ENCODE data around the gene NCOA6.
"Not testable (repeated sequence)": the region's sequence is repeated elsewhere in the genome, so short reads cannot be mapped to it uniquely, and the experiment has no call there.

The NCOA6 gene

GRCh38 chr20:34716921-34717229, 108.6 kb downstream of the NCOA6 start:
- DNase-seq, result no peak

- DNase-seq, result no peak
These were observed 110.1 kb downstream of the NCOA6 start for GRCh38 chr20:34715384-34715783.

- not testable (repeated sequence) for DNase-seq
These were observed 111.4 kb downstream of the NCOA6 start for GRCh38 chr20:34713944-34714515.

GRCh38 chr20:34713194-34713943, 112.1 kb downstream of the NCOA6 start:
- peak; percentile 18 for DNase-seq

- no peak for DNase-seq
These were observed 112.8 kb downstream of the NCOA6 start for GRCh38 chr20:34712525-34713192.

GRCh38 chr20:34711813-34712430, 113.5 kb downstream of the NCOA6 start:
- DNase-seq, result no peak

GRCh38 chr20:34710861-34711574, 114.4 kb downstream of the NCOA6 start:
- DNase-seq, result no peak

- DNase-seq, result no peak
These were observed 114.9 kb downstream of the NCOA6 start for GRCh38 chr20:34710568-34710839.

- peak; percentile 74 for DNase-seq
These were observed 115.5 kb downstream of the NCOA6 start for GRCh38 chr20:34709831-34710567.

GRCh38 chr20:34709044-34709830, 116.2 kb downstream of the NCOA6 start:
- peak; percentile 74 for DNase-seq

GRCh38 chr20:34708621-34709043, 116.8 kb downstream of the NCOA6 start:
- DNase-seq, result peak; percentile 7

GRCh38 chr20:34706912-34707784, 118.3 kb downstream of the NCOA6 start:
- no peak for DNase-seq

GRCh38 chr20:34706302-34706875, 119.1 kb downstream of the NCOA6 start:
- no peak for DNase-seq

- DNase-seq, result peak; percentile 54
These were observed 119.8 kb downstream of the NCOA6 start for GRCh38 chr20:34705397-34706301.

- DNase-seq, result peak; percentile 38
These were observed 120.4 kb downstream of the NCOA6 start for GRCh38 chr20:34705008-34705396.

- DNase-seq, result peak; percentile 93
These were observed 121.1 kb downstream of the NCOA6 start, which contains the start of gene TP53INP2 for GRCh38 chr20:34704177-34705007. Gene TP53INP2 (plus strand): TSS chr20:34704344. CDS start chr20:34708740, 4,396 bp downstream.

GRCh38 chr20:34703424-34704176, 121.9 kb downstream of the NCOA6 start:
- DNase-seq, result peak; percentile 15

- no peak for DNase-seq
These were observed 122.4 kb downstream of the NCOA6 start for GRCh38 chr20:34703061-34703423.
